ENCODE results near the gene HRH2. TPM values are rescaled to one million over a fixed set of nuclear protein-coding genes. Genes with fewer than 3 reads are reported as not detected.
A peak's percentile ranks its signal among the peaks of the same experiment; 100 is the strongest.

Gene HRH2
- total and polyA plus RNA-seq, 2 experiments from 2014 or later, result 12.7 to 23.3 TPM

DNA sequence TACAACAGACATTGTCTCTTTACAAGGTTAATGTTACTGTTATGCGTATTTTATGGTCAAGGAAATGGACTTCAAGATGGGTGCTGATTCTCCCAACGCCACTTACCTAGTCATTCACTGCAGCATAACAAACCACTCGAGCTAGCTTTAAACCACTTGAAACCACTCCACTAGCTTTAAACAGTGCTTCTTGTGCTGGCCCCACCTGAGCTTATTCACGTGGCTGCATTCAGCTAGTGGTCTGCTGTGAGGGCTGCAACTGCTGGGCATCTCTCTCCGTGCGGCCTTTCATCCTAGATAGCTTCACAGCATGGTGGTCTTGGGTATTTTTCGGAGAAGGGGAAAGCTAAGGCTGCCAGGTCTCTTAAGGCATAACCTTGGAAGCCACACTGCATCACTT lies 3.5 kb upstream of the HRH2 start:
- Histone ChIP-seq H3K27me3 (no peaks in the 10 kb centered on the region), H3K4me3 (no peak overlapping the region), H3K4me1 (ENCODE audit: low read depth) (peaks cover 4% of the 10 kb centered on the region), H3K27ac (no peak overlapping the region), H3K9me3 (ENCODE audit: low read depth) (no peaks in the 10 kb centered on the region), H3K36me3 (no peaks in the 10 kb centered on the region)
- DNase-seq (ENCODE audit: low read depth in 1 of 2, low spot score in 1 of 2), result no peak
- TF ChIP-seq, protein P1, sequence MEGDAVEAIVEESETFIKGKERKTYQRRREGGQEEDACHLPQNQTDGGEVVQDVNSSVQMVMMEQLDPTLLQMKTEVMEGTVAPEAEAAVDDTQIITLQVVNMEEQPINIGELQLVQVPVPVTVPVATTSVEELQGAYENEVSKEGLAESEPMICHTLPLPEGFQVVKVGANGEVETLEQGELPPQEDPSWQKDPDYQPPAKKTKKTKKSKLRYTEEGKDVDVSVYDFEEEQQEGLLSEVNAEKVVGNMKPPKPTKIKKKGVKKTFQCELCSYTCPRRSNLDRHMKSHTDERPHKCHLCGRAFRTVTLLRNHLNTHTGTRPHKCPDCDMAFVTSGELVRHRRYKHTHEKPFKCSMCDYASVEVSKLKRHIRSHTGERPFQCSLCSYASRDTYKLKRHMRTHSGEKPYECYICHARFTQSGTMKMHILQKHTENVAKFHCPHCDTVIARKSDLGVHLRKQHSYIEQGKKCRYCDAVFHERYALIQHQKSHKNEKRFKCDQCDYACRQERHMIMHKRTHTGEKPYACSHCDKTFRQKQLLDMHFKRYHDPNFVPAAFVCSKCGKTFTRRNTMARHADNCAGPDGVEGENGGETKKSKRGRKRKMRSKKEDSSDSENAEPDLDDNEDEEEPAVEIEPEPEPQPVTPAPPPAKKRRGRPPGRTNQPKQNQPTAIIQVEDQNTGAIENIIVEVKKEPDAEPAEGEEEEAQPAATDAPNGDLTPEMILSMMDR (IDR thresholded peaks at IDR 0.05; ENCODE audit: low read depth, low read length), result no peak

DNA sequence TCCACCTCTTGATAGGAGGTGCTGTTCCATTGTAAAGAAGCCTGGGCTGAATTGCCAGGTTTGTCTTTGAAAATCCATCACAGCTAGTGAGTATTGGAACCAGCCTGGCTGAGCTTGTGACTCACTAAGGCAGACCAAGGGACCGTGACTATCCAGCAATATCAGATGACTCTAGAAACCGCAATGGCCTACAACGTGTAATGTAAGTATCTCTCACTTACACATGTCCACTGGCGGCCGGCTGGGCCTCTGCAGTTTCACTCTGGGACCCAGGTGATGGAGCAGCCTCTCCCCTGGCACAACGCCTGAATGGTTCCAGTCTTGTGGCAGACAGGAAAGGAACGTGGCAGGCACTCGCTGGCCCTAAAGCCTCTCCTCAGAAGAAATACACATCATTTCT lies 3.1 kb upstream of the HRH2 start:
- TF ChIP-seq, protein P1 (IDR thresholded peaks at IDR 0.05; ENCODE audit: low read depth, low read length), result no peak
- Histone ChIP-seq H3K27ac (no peak overlapping the region), H3K4me3 (no peak overlapping the region), H3K27me3 (no peaks in the 10 kb centered on the region), H3K4me1 (ENCODE audit: low read depth) (peaks cover 4% of the 10 kb centered on the region), H3K9me3 (ENCODE audit: low read depth) (no peaks in the 10 kb centered on the region), H3K36me3 (no peaks in the 10 kb centered on the region)
- DNase-seq (ENCODE audit: low read depth in 1 of 2, low spot score in 1 of 2), result no peak

DNA sequence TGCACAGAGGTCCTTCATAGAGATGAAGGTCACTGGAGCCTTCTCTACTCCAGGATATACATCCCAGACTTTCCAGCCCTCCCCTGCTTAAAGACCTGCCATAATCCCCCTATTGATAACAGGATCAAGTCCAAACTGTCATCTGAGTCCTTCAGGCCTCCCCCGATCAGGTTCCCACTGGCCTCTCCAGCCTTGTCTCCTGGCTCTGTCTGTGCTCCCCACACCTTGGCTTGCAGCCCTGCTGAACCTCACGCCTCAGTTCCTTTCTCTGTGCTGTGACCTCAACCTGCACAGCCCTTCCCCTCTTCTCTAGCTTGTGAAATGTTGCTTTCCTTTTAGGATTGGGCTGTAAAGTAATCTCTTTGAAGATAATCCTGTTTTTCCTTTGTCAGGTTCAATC lies 2.5 kb upstream of the HRH2 start:
- Histone ChIP-seq H3K4me3 (no peak overlapping the region), H3K27me3 (no peaks in the 10 kb centered on the region), H3K27ac (no peak overlapping the region), H3K36me3 (no peaks in the 10 kb centered on the region), H3K4me1 (ENCODE audit: low read depth) (peaks cover 4% of the 10 kb centered on the region), H3K9me3 (ENCODE audit: low read depth) (no peaks in the 10 kb centered on the region)
- no peak for DNase-seq (ENCODE audit: low read depth in 1 of 2, low spot score in 1 of 2)
- TF ChIP-seq, protein P1 (IDR thresholded peaks at IDR 0.05; ENCODE audit: low read depth, low read length), result no peak

DNA sequence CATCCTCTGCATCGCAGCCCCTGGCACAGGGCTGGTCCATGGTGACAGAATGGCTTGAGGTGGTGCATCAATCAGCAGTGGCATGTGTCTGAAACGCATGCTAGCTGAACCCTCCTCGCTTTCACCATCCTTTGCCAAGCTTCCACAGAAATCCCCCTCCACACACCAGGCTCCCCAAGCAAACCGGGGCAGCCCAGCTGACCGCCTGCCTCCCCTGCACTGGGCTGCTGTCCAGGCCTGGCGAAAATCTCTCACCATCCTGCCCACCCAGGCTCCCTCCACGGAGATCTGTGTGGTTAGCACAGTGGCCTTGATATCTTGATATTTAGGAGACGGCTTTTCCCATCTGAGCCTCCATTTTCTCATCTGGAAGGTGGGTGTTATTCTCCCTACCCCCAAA lies 905 bp upstream of the HRH2 start:
- H3K27ac ChIP-seq, result no peak overlapping the region
- peak overlapping the region; percentile 95 for H3K4me3 ChIP-seq
- H3K36me3 ChIP-seq, result no peaks in the 10 kb centered on the region
- no peak for DNase-seq (ENCODE audit: low read depth in 1 of 2, low spot score in 1 of 2)
- H3K4me1 ChIP-seq (ENCODE audit: low read depth), result peaks cover 4% of the 10 kb centered on the region
- TF ChIP-seq, protein P1 (IDR thresholded peaks at IDR 0.05; ENCODE audit: low read depth, low read length), result no peak
- no peaks in the 10 kb centered on the region for H3K27me3 ChIP-seq
- H3K9me3 ChIP-seq (ENCODE audit: low read depth), result no peaks in the 10 kb centered on the region

DNA sequence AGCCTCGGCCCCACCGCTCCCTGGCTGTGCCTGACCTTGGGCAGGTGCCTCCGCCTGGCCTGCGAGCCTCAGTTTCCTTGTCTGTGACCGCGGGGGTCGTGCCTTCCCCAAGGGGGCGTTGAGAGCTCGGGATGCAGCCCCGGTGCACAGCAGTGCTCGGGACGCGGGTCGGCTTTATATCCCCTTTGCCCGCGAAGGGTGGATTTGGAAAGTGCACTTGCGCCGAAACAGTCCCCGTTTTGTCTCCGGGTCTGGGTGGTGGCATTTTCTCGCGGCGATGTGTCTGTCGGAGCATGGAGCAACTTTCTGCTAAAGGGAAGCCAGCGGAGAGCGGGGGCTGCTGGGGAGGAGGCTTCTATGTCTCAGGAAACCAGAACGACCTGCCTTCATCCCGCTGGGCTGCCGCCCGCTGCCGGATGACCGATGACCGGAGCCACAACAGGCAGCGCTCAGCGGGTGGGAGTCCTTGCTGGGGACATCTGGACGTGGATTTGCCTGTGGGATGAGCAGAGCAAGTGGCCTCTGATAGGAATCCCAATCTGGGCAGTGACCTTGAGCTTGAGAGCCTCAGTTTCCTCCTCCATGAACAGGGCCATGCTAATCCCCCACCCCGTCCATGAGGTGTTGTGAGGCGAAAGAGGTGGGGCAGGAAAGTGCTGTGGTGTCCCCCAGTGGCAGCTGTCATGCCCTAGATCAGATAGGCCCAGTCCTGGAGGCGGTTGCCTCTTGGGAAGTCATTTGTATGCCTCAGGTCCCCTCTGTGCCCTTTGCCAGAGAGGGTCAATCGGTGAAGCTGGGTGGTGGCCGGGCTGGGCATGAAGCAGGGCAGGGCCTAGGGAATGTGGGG lies 651 bp downstream of the HRH2 start:
- DNase-seq (ENCODE audit: low read depth in 1 of 2, low spot score in 1 of 2), result peak in 1 of 2 donors; percentile 65
- no peaks in the 10 kb centered on the region for H3K36me3 ChIP-seq
- no peak overlapping the region for H3K27ac ChIP-seq
- peaks cover 7% of the 10 kb centered on the region for H3K4me1 ChIP-seq (ENCODE audit: low read depth)
- TF ChIP-seq, protein P1 (IDR thresholded peaks at IDR 0.05; ENCODE audit: low read depth, low read length), result no peak
- H3K4me3 ChIP-seq, result peak overlapping the region; percentile 95
- no peaks in the 10 kb centered on the region for H3K27me3 ChIP-seq
- no peaks in the 10 kb centered on the region for H3K9me3 ChIP-seq (ENCODE audit: low read depth)
